IPS DF 4.7 (cell line): ENCODE results near the gene GOLT1B.

Source experiments
- DNase-seq: peaks from one replicate; pipeline ENCODE4 v3.0.0-alpha.2; 2013; ENCODE audit warnings: low spot score; ENCODE audit errors: extremely low read depth

The GOLT1B gene

GRCh38 chr12:21566223-21566906 lies 64.8 kb downstream of the GOLT1B start:
- no peak for DNase-seq

- no peak for DNase-seq
Measured at GRCh38 chr12:21566907-21567394, 65.4 kb downstream of the GOLT1B start.
